HG03196 (cell line): ENCODE measurements around the gene AIFM3.
"Not testable (repeated sequence)": the region's sequence is repeated elsewhere in the genome, so short reads cannot be mapped to it uniquely, and the experiment has no call there.

Experiments
- ATAC-seq: cut with Tn5 transposase; IDR thresholded peaks from one replicate; pipeline ENCODE4 v1.9.1; 2021; ENCODE audit not compliant: unreplicated experiment

AIFM3 gene

DNA sequence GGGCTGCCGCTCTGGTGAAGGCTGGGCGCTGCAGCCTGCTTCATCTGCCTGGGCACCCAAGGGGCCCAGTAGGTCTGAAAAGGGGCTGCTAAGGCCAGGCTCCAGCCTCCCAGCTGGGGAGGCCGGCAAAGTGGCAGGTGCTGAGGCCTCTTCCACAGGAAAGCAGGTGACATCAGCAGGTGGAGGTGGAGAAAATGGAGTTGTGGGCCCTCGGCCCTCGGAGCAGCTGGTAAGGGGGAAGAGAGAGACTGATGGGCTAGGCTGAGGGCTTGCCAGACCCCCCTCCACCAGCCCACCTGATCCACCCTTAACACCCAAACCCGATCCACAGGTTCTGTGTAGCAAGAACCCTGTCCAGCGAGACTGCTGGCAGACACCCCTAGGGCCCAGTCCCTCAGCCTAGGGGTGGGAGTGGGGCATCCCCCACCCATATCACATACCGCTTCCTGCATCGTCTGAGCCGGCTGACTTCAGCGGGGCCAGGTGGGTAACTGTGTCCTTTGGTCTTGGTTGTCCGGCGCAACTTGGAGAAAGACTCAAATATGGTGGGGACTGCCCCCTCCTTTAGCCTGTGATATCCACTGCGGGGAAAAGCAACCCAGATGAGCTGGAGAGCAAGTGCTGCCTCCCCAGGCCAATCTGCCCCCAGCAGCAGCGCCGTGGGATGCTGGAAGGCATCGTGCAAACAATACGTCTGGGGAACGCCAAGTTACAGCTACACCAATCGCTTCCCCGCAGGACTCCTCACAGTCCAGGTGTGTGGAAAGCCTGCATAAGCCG is 33.3 kb downstream of the AIFM3 start:
- ATAC-seq, result no peak

DNA sequence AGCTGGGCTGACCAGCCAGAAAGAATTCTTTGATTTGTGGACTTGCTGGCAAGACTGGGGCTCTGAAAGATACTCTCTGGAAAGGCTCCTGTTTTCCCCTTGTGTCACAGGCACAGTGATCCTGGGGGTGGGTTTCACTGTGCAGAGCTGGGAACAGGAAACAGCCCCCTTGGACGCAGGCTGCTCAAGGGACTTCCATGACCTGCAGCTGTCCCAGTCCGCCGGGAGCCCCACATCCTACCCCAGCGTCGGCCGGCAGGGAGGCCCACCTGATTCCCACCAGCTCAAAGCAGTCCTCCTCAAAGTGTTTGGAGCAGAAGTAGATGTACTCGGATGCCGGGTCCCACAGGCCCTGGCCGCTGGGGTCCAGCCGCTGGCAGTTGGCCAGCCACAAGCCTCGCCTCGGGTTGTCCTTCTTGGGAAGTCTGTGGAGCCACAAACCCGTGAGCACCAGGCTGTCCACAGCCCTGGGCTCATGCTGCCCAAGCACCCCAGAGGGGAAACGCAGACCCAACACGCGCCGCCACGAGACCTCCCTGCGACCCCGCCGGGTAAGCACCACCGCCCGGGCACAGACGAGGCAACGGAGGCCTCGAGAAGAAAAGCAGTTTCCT is 34.0 kb downstream of the AIFM3 start:
- peak; percentile 2 for ATAC-seq

DNA sequence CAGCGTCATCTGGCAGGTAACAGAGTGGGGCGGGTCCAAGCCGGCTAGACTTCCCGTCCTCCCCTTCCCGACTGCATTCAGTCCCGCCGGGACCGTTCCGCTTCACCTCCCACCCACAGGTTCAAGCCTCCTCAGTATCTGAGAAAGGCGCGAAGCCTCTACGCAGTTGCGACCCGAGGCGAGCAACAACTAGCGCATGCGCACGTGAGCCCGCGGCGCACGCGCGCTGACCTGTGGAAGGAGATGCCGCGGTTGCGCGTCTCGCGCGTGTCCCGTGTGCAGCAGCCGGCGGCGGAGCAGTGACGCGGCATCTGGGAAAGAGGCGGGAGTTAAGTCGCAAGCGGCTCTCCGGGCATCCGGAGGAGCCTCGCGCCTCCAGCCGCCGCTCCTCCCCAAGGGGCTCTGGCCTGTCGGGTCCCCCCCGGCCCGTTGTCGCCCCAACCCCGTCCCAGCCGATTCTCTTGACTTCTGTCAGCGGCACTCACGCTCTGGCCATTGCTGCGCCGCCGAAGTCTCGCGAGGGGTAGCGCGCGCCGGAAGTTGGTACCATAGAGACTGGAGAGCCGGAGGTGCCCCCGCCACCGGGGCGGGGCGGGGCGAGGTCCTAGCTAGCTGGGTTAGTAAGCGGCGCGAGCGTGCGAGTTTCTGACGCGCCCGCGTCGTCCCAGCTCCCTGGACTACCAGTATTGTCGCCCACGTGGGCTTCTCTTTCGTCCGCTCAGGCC is 34.7 kb downstream of the AIFM3 start, which contains the start of gene THAP7:
Gene THAP7 (minus strand): TSS at position 518 of the 725 bp plus-strand sequence. CDS start 207 bp downstream, at position 311.
- ATAC-seq, result peak; percentile 79

DNA sequence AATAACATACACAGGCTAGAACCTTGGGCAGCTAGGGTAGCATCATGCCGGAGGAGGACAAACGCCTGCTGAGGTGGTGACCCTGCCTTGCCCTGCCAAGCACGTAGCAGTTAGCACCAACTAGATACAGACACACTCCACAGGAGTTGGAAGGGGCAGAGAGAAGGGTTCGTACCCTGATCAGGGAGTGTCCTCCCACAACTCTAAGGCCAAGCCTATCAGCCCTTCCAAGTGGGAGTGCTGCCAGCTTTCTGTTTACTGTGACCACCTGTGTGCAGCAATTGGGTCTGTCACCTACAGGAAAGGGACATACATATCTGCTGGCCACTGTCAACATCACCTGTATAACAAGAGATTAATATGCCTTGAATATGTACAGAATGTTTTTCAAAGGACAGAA is 36.7 kb downstream of the AIFM3 start:
- no peak for ATAC-seq

DNA sequence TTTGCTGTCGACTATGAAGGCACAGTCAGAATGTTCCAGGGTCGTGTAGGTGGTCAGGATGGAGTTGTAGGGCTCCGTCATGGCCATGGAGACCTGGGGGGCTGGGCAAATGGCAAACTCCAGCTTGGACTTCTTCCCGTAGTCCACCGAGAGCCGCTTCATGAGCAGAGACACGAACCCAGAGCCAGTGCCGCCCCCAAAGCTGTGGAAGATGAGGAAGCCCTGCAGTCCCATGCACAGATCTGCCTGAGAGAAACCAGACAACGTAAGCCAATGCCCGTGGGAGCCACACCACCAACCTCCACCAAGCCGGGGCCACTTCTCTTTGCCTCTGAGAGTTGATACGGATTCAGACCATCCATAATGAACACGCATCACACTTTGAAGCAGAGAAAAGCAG is 42.2 kb downstream of the AIFM3 start:
- not testable (repeated sequence) for ATAC-seq

DNA sequence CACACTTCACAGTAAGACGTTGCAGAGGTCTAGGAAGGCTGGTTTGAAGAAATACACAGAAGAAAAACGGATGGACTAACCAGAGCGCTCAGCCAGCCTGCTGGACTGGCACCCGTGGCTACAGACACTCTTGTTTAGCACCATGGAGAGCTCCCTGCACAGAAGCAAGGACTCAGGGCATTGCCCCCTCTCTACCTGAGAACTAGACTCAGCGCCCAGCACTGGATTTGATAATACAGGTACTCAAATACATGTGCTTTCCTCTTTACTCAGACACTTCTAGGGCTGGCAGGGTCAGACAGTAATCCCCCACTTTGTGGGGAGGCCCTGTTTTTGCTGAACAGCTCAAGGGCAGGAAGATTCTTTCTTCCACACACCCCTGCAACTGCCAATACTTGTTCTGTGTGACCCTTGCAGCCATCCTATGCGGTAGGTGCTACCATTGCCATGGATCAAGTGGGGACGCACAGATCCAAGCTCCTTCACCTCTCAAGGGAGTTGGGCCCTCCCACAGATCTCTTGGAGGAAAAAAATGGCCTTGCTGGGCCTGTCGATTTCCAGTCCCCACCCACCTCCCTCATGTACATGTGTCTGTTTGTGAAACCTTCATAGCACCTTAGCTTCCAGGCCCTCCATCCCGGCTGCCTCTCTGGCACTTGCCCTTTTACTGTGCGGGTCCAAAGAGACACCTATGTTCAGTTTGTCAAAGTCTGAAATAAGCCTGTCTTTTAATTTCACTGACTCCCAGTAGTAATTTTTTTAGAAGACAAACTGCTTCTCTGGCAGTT is 42.8 kb downstream of the AIFM3 start:
- ATAC-seq, result no peak

DNA sequence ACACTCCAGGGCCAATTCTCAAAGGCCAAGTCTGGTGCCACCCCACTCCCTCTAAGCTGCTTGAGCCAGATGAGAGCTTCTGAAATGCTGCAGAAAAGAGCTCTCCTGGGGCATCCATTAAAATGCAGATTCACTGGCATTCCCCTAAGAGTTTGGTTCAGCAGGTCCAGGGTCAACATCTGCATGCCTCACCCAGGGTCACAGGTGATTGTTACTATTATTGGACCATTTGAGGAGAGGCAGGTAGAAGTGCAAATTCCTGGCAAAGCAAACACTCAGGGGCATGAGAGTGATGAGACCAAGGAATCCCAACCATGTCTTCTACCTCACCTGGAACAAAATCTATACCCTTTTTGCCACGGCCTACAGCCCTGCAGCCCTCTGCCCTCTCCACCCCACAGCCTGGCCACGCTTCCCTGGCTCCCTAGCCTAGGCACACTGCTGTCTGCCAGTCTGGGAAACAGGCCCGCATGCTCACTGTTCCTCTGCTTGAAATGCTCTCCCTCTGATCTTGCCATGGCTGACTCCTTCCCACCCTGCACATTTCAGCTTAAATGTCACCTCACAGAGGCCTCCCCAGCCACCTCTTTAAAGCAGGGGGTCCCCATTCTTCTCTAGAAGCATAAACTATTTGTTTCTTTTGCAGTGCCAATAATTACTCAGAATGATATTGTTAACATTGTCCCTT is 43.5 kb downstream of the AIFM3 start:
- no peak for ATAC-seq

DNA sequence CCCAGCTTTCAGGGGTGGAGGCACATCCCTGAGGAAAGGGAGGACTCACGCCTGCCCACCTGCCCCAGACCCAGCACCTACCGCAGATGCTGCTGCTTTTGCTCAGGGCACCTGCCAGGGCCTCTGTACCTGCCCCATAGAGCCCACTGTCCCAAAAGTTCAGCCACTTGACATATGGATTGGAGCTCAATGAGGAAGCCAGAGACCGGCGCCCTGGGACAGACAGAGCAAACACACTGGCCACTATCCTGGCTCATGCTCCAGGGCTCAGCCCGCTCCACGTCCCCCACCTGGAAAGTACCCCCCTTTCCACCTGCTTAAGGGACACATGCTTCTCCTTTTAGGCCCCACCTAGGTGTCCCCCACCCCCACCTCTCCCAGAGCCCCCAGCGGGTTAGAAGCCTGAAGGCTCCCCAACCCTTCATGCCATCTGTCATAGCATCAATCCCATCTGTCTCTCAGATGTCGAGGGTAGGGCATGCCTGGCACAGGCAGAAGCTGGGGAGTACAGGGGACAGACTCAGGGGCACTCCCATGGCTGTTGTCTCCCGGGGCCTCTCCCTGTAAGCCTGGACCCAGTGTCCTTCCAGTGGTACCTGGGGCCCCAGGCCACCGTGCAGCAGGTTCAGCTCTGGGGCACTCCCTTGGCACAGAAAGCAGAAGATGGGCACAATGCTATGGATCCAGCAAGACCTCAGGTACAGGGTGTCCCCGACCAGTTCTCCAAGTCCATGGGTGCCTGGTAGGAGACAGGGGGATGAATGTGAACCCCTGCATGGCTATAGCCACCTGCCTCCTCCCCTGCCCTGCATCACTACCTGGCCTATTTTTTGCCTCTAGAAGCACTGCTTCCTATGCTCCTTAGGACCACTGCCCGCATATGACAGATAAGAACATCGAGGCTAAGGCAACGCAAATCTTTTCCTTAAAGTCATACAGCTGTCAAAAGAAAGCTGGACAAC is 45.7 kb downstream of the AIFM3 start:
- no peak for ATAC-seq

DNA sequence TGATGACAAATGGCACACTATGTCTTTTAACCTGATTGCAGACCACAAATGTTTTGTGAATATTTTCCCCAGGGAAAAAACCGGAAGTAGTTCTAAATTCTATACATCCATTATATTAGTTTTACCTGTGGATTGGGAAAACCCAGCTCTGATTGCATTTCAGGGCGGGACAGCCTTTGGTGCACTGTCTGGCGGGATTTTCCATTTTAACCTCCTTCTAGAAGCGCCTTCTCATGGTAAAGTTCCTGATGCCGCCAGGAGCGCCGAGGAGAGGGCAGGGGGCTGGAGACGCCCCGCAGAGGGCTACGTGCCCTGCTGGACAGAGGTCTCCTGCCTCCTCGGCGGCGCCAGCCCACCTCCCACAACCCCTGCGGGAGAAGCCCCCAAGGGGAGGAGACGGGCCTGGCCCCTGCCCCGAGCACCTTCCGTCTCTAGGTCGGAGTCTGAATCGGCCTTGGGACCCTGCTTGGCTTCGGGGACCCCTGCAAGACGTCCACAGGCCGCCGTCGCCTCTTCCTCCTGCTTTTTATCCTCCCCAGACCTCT is 46.7 kb downstream of the AIFM3 start:
- ATAC-seq, result peak; percentile 14

DNA sequence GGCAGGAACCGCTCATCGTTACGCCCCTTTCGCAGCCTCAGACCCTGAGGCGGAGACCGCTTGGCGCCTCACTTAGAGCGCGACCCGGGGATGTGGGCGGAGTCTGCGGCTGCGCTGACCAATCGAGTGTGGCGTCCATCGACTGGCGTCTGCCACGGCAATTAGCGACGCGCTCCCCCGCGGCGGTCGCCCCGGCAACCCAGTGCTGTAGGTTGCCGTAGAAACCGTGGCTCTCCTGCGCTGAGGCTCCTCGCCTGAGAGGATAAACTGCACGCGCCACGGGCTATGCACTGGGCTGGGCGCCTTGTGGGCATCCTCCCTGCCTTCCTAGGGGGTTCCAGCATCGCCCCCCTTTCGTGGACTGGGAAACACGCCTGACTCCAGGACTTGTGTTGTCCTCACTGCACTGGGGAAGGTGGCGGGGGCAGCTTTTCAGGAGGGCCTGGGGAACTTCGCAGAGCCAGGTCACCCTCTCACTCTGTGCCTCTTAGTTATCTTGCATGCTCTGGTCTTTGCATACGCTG is 47.2 kb downstream of the AIFM3 start:
- ATAC-seq, result peak; percentile 73

DNA sequence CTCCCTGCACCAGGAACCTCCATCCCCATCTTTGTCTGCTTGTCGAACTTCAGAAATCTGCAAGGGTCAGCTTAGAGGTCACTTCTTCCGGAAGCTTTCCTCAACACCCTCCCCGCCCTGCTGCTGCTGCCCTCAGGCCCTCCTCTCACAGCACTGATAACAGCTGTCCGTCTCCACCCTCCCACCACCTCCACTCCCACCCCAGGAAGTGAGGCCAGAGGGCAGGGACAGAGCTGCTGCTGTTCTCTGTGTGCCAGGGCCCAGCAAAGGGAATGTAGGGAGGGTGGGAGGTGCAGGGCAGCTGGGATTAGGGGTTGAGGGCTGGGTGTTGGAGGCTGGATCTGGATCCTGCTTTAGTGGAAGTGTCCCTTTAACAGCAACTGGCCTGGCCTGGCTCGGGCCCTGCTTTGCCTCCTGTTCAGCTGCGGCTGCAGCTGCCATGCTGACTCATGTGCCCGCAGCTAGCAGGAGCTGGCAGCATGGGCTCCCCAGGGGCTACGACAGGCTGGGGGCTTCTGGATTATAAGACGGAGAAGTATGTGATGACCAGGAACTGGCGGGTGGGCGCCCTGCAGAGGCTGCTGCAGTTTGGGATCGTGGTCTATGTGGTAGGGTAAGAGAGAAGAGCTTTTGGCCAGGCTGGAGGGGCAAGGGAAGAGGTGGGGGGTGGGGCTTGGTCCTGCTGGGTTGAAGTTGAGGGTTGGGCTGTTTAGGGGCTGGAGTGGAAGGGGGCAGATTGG is 47.8 kb downstream of the AIFM3 start, which contains the start of gene P2RX6:
Gene P2RX6 (plus strand): TSS at position 440 of the 740 bp plus-strand sequence. CDS start 10 bp downstream, at position 450.
- ATAC-seq, result no peak

DNA sequence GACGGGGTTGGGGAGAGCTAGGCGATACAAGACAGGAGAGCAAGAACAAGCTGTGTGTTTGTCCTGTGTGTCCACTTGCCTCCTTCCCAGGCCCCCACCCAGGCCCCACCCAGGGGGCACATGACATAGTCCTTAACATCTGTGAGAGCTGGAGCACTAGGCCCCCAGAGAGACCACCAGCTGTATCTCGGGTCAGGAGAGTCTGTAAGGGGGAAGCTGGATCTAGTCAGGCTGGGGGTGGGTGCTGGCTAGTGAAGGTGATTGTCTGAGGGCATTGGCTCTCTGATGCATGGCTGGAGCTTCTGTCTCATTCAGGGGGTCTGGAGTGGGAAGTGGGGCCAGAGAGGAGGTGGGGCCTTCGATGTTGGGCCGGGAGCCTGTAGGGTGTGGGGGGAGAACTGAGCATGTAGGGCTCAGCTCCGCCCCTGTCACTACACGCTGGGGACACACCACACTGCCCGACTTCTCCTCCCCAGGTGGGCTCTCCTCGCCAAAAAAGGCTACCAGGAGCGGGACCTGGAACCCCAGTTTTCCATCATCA is 48.5 kb downstream of the AIFM3 start:
- ATAC-seq, result no peak

DNA sequence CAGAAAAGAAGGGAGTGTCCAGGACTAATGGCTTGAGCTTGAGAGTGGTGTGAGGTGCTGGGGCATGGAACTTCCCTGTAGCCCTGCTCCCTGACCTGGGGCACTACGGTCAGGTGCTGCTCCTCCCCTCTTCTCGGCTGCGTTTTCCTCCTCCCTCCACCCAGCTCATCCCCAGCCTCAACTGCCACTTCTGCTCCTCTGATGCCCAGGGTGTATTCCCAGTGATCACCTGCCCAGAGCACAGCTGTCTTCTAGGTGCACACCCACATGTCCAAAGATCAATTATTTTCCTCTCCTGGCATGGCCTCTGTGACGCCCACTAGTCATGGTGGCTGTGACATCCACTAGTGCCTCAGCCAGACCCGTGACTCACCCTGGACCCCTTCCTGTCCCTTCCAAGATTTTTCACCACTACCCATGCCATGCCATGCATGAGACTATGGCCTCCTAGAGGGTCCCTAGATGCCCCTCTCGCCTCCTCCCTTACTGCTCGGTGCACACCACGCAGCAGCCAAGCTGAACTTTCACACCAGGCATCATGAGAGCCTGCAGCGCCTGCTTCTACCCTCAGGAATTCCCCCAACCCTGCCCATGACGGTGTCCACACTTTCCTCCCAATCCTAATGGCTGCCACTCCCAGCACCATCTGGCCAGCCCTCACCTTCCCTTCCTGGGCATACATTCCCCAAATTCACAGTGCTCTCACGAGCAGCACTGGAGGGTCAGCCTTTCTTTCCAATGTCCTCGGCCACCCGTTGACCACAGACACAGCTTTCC is 49.8 kb downstream of the AIFM3 start:
- ATAC-seq, result no peak

DNA sequence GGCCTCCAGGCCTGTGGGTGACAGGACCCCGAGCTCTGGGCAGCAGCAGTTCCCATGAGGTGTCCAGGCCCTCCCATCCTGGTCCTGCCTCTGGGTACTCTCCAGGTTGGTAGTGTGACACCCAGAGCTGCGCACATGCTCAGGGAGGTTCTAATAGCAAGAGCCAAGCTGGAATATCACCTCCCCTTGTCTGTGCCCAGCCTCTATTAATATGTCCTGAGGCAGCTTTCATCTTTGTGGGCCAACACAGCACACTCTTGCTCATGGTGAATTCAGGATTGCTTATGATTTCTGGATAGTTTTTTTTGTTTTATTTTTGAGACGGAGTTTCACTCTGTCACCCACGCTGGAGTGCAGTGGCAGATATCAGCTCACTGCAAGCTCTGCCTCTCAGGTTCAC is 51.3 kb downstream of the AIFM3 start:
- no peak for ATAC-seq

DNA sequence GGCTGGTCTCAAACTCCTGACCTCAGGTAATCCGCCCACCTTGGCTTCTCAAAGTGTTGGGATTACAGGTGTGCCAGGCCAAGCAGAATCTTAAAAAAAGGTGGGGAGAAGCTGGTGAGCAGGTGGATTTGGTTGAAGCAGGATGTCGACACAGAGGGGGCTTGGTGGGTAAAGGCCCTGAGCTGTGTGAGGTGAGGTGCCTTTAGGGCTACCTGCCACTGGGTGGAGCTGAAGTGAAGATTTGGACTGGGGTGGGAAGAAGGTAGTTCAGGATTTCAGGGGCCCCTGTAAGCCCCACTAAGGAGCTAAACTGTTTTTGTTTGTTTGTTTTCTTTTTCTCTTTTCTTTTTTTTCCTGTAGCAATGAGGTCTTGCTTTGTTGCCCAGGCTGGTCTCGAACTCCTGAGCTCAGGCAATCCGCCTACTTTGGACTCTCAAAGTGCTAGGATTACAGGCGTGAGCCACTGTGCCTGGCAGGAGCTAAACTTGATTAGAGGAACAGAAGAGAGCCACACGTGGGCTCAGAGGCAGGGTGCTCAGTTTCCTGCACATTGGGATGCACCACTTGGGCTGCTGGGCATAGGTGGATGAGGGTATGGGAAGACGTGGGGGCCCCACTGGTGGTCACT is 53.9 kb downstream of the AIFM3 start:
- ATAC-seq, result no peak

DNA sequence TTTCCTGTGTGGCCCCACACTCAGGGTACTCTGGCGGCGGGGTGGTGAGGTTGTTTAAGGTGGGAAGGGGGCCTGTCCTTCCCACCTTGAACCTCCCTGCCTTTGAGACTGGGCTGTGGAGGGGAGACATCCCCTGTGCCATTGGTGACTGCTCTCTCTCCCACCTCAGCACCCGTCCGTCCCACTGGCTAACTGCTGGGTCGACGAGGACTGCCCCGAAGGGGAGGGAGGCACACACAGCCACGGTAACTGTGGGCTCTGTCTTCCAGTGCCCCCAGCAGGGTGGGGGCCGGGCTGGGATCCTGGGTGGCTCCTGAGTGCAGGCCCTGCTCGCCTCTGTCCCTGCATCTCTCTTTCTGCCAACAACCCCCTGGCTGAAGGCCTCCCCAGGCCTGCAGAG is 55.5 kb downstream of the AIFM3 start:
- ATAC-seq, result no peak
